HCT116 (cell line): Measurements from ENCODE around the gene NHSL2. TPM values are rescaled to one million over a fixed set of nuclear protein-coding genes. Genes with fewer than 3 reads are reported as not detected.

Experiments
- ATAC-seq: fragments of 200-7000 bp; cut with Tn5 transposase; 2 replicates; pipeline ENCODE4 v1.9.1; 2020; ENCODE audit warnings: mild to moderate bottlenecking, moderate library complexity
- BruUV-seq: library from RNA; stranded (reverse); fragments of 400-500 nt; replicated peaks from 2 replicates; lab custom pipeline; 2021; lab: Mats Ljungman, UMichigan
- CTCF ChIA-PET: fragments of 300-600 bp; sonication (Branson Sonifier 250); formaldehyde crosslinking; loops from one replicate; lab custom pipeline; 2021; ENCODE audit warnings: antibody characterized with exemption; lab: Charles Lee
- POLR2A ChIA-PET: fragments of 300-600, 350-600 bp; sonication (Branson Sonifier 250); formaldehyde crosslinking; loops from one replicate; lab custom pipeline; 2021; ENCODE audit warnings: antibody characterized with exemption; lab: Charles Lee
- RAD21 ChIA-PET, 2 experiments: fragments of 300-600 bp; sonication (Branson Sonifier 250); formaldehyde crosslinking; loops; one replicate each; lab custom pipeline; 2023; ENCODE audit warnings: low total read pairs in 2 of 2; ENCODE audit not compliant: uncharacterized antibody in 2 of 2, unreplicated experiment in 2 of 2, low non-redundant PET in 1 of 2; lab: Charles Lee
- DNase-seq: peaks from one replicate; pipeline ENCODE4 v3.0.0-alpha.2; 2010; ENCODE audit warnings: low read depth, low spot score
- H2AFZ ChIP-seq: fragments of 200-600 bp; shearing (Covaris generic), sonication (generic); 2 replicates; pipeline ENCODE4 v1.6.1; 2017; ENCODE audit warnings: low read depth, mixed run types, mixed read lengths, antibody characterized with exemption, low read length; ENCODE audit not compliant: poor library complexity, severe bottlenecking
- H3K27ac ChIP-seq: 2 replicates; pipeline ENCODE4 v1.5.1; 2012; ENCODE audit warnings: low read depth, low read length
- H3K27me3 ChIP-seq: fragments of 200-600 bp; sonication (generic); 2 replicates; pipeline ENCODE4 v1.6.1; 2016; ENCODE audit warnings: mixed run types, low read length, mixed read lengths; ENCODE audit not compliant: insufficient read depth
- H3K36me3 ChIP-seq, 2 experiments: fragments of 200-500 bp in 1 of 2; fragments of 200-600 bp in 1 of 2; sonication (Bioruptor generic) in 1 of 2; sonication (generic) in 1 of 2; 2 replicates each; pipeline versions ENCODE4 v1.5.1 to v1.6.1; 2014 to 2016; ENCODE audit warnings: low read length in 2 of 2, inconsistent platforms in 1 of 2, mixed read lengths in 1 of 2, mixed run types in 1 of 2; ENCODE audit not compliant: insufficient read depth in 2 of 2, control insufficient read depth in 1 of 2
- H3K4me1 ChIP-seq, 2 experiments: fragments of 200-600 bp in 1 of 2; sonication (generic) in 1 of 2; 2 replicates each; pipeline versions ENCODE4 v1.5.1 to v1.6.1; 2012 to 2017; ENCODE audit warnings: low read length in 2 of 2, inconsistent platforms in 1 of 2, mild to moderate bottlenecking in 1 of 2, mixed read lengths in 1 of 2, mixed run types in 1 of 2, moderate library complexity in 1 of 2; ENCODE audit not compliant: insufficient read depth in 2 of 2, control insufficient read depth in 1 of 2
- H3K4me2 ChIP-seq: fragments of 200-600 bp; sonication (generic); 2 replicates; pipeline ENCODE4 v1.6.1; 2017; ENCODE audit warnings: mixed run types, low read length, mixed read lengths
- H3K4me3 ChIP-seq, 2 experiments: fragments of 200-600 bp in 1 of 2; sonication (generic) in 1 of 2; replicated peaks in 1 of 2; 2 replicates each; pipeline ENCODE4 v1.5.1; 2011 to 2016; ENCODE audit warnings: low read length in 2 of 2, control low read depth in 1 of 2, low read depth in 1 of 2, mild to moderate bottlenecking in 1 of 2, mixed read lengths in 1 of 2, mixed run types in 1 of 2
- H3K79me2 ChIP-seq: fragments of 200-600 bp; sonication (generic); 2 replicates; pipeline ENCODE4 v1.6.1; 2017; ENCODE audit warnings: mild to moderate bottlenecking, mixed run types, low read length, moderate library complexity, mixed read lengths; ENCODE audit not compliant: insufficient read depth
- H3K9ac ChIP-seq: fragments of 200-600 bp; sonication (generic); 2 replicates; pipeline ENCODE4 v1.6.1; 2016; ENCODE audit warnings: low read length, mixed read lengths
- H3K9me2 ChIP-seq: fragments of 200-600 bp; sonication (generic), shearing (Covaris generic); 2 replicates; pipeline ENCODE4 v1.6.1; 2017; ENCODE audit warnings: mixed run types, mild to moderate bottlenecking, moderate library complexity; ENCODE audit not compliant: insufficient read depth
- H3K9me3 ChIP-seq, 2 experiments: fragments of 200-500 bp in 1 of 2; fragments of 200-600 bp in 1 of 2; sonication (Bioruptor generic) in 1 of 2; sonication (generic) in 1 of 2; 2 replicates each; pipeline ENCODE4 v1.6.1; 2014 to 2017; ENCODE audit warnings: low read length in 2 of 2, mixed read lengths in 2 of 2, inconsistent platforms in 1 of 2, low read depth in 1 of 2, mild to moderate bottlenecking in 1 of 2, mixed run types in 1 of 2, moderate library complexity in 1 of 2; ENCODE audit not compliant: control insufficient read depth in 1 of 2, insufficient read depth in 1 of 2
- H4K20me1 ChIP-seq: fragments of 200-600 bp; sonication (generic), shearing (Covaris generic); 2 replicates; pipeline ENCODE4 v1.6.1; 2017; ENCODE audit warnings: mixed run types, mild to moderate bottlenecking, moderate library complexity; ENCODE audit not compliant: insufficient read depth
- ATF3 ChIP-seq: IDR thresholded peaks from 2 replicates; pipeline ENCODE4 v1.6.1; 2012
- CBX3 ChIP-seq: IDR thresholded peaks from 2 replicates; pipeline ENCODE4 v1.6.1; 2012; ENCODE audit warnings: low read depth
- CEBPB ChIP-seq: IDR thresholded peaks from 2 replicates; pipeline ENCODE4 v1.6.1; 2012; ENCODE audit warnings: low read depth
- CTCF ChIP-seq, 3 experiments: fragments of 200-600 bp in 1 of 3; sonication (generic) in 1 of 3; IDR thresholded peaks in 2 of 3; conservative IDR thresholded peaks in 1 of 3; 2 replicates each; pipeline ENCODE4 v1.5.1; 2012 to 2017; ENCODE audit warnings: low read depth in 2 of 3, low read length in 2 of 3, antibody characterized with exemption in 1 of 3, borderline replicate concordance in 1 of 3, control low read depth in 1 of 3, mild to moderate bottlenecking in 1 of 3, mixed read lengths in 1 of 3, mixed run types in 1 of 3, moderate library complexity in 1 of 3; ENCODE audit not compliant: insufficient read depth in 1 of 3
- EGR1 ChIP-seq: IDR thresholded peaks from 2 replicates; pipeline ENCODE4 v1.6.1; 2012; ENCODE audit warnings: low read depth
- ELF1 ChIP-seq: IDR thresholded peaks from 2 replicates; pipeline ENCODE4 v1.6.1; 2012; ENCODE audit warnings: low read depth, borderline replicate concordance
- EZH2 ChIP-seq: fragments of 200-600 bp; sonication (generic); IDR thresholded peaks from 2 replicates; pipeline ENCODE4 v1.6.1; 2017; ENCODE audit warnings: antibody characterized with exemption, mixed run types
- EZH2phosphoT487 ChIP-seq: fragments of 200-600 bp; IDR thresholded peaks from 2 replicates; pipeline ENCODE4 v1.6.1; 2018; ENCODE audit warnings: antibody characterized with exemption, borderline replicate concordance
- JUND ChIP-seq: IDR thresholded peaks from 2 replicates; pipeline ENCODE4 v1.6.1; 2012
- POLR2A ChIP-seq: IDR thresholded peaks from 2 replicates; pipeline ENCODE4 v1.7.0; 2011; ENCODE audit warnings: borderline replicate concordance; ENCODE audit not compliant: insufficient read depth, insufficient read length; ENCODE audit errors: extremely low read depth
- RAD21 ChIP-seq: IDR thresholded peaks from 2 replicates; pipeline ENCODE4 v1.6.1; 2012; ENCODE audit warnings: low read depth, mild to moderate bottlenecking
- SIN3A ChIP-seq: IDR thresholded peaks from 2 replicates; pipeline ENCODE4 v1.6.1; 2012; ENCODE audit warnings: low read depth
- SP1 ChIP-seq: IDR thresholded peaks from 2 replicates; pipeline ENCODE4 v1.6.1; 2012; ENCODE audit warnings: low read depth
- SRF ChIP-seq: IDR thresholded peaks from 2 replicates; pipeline ENCODE4 v1.6.1; 2012; ENCODE audit warnings: low read depth
- ZBTB33 ChIP-seq: IDR thresholded peaks from 2 replicates; pipeline ENCODE4 v1.6.1; 2011; ENCODE audit warnings: mild to moderate bottlenecking, low read length, moderate library complexity; ENCODE audit not compliant: insufficient replicate concordance; ENCODE audit errors: extremely low read depth
- ZFX ChIP-seq: fragments of 450-650 bp; IDR thresholded peaks from 2 replicates; pipeline ENCODE4 v1.6.1; 2017
- ZNF274 ChIP-seq: fragments of 200-500 bp; sonication (Bioruptor generic); IDR thresholded peaks from 2 replicates; pipeline ENCODE4 v1.6.1; 2014; ENCODE audit warnings: mild to moderate bottlenecking, low read depth, low read length, inconsistent platforms
- intact Hi-C: fragments of 100-400 bp; cut with micrococcal nuclease; formaldehyde crosslinking; loops from 2 replicates; pipeline ENCODE4 v1.10.0; 2022
- total RNA-seq: library from RNA; stranded (reverse); gene quantifications from one replicate; pipeline ENCODE4 v1.2.1, GENCODE V29; 2021; ENCODE audit not compliant: unreplicated experiment
- TF ChIP-seq, protein P1 (sequence below): IDR thresholded peaks from 2 replicates; pipeline ENCODE4 v1.6.1; 2012; ENCODE audit warnings: low read depth

The NHSL2 gene
- total RNA-seq, 1 experiment from 2014 or later, result 0.22 TPM

- DNase-seq (no peak), ATAC-seq (0 out of 2 replicates have a peak, but pooled peaks have one; percentile 5)
- H3K9me2 ChIP-seq, result no peaks in the 10 kb centered on the region
- intact Hi-C loops, result loop anchor here (2.0 to 10.0 kb wide), 3 partner anchors 107 to 251 kb away; no protein-coding TSS in a partner anchor
- H2AFZ ChIP-seq, result no peak overlapping the region
- CTCF ChIA-PET, result interaction anchor here (0.9 to 1.2 kb wide), 4 partner anchors 11 to 108 kb away, joined by 3 to 5 read pairs (median 4); no protein-coding TSS in a partner anchor
- no peaks in the 10 kb centered on the region for H3K36me3 ChIP-seq
- H3K27ac ChIP-seq, result no peak overlapping the region
- no peaks in the 10 kb centered on the region for H3K27me3 ChIP-seq
- RAD21 ChIA-PET, result interaction anchor here in 1 of 2 experiments (0.7 kb wide), 1 partner anchor 104 kb away, joined by 3 read pairs; no protein-coding TSS in a partner anchor
- BruUV-seq, result no TSS peak
- no peak overlapping the region for H3K4me2 ChIP-seq
- H3K79me2 ChIP-seq, result no peaks in the 10 kb centered on the region
- POLR2A ChIA-PET, result no interaction called here
- H3K4me1 ChIP-seq, result 0 out of 4 replicates have a peak, but pooled peaks cover 0 to 6% of the 10 kb centered on the region in 2 experiments
- TF ChIP-seq ZBTB33 (no peak), SP1 (no peak), ZFX (no peak), CEBPB (no peak), ATF3 (no peak), SIN3A (no peak), CBX3 (no peak), ELF1 (no peak), CTCF (IDR thresholded peaks at IDR 0.05 in 2 of 3, conservative IDR thresholded peaks at IDR 0.05 in 1 of 3; ENCODE audit: borderline replicate concordance in 1 of 3, insufficient read depth in 1 of 3, low read depth in 2 of 3, low read length in 2 of 3) (no peak), EZH2 (no peak), EZH2phosphoT487 (no peak), ZNF274 (no peak), JUND (no peak), EGR1 (no peak), POLR2A (no peak), SRF (no peak), RAD21 (no peak)
- TF ChIP-seq, protein P1, sequence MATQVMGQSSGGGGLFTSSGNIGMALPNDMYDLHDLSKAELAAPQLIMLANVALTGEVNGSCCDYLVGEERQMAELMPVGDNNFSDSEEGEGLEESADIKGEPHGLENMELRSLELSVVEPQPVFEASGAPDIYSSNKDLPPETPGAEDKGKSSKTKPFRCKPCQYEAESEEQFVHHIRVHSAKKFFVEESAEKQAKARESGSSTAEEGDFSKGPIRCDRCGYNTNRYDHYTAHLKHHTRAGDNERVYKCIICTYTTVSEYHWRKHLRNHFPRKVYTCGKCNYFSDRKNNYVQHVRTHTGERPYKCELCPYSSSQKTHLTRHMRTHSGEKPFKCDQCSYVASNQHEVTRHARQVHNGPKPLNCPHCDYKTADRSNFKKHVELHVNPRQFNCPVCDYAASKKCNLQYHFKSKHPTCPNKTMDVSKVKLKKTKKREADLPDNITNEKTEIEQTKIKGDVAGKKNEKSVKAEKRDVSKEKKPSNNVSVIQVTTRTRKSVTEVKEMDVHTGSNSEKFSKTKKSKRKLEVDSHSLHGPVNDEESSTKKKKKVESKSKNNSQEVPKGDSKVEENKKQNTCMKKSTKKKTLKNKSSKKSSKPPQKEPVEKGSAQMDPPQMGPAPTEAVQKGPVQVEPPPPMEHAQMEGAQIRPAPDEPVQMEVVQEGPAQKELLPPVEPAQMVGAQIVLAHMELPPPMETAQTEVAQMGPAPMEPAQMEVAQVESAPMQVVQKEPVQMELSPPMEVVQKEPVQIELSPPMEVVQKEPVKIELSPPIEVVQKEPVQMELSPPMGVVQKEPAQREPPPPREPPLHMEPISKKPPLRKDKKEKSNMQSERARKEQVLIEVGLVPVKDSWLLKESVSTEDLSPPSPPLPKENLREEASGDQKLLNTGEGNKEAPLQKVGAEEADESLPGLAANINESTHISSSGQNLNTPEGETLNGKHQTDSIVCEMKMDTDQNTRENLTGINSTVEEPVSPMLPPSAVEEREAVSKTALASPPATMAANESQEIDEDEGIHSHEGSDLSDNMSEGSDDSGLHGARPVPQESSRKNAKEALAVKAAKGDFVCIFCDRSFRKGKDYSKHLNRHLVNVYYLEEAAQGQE, result no peak
- no peak overlapping the region for H3K4me3 ChIP-seq
- H4K20me1 ChIP-seq, result no peaks in the 10 kb centered on the region
- no peaks in the 10 kb centered on the region for H3K9me3 ChIP-seq
- no peak overlapping the region for H3K9ac ChIP-seq
Measured at GRCh38 chrX:72126048-72126415, 215.4 kb downstream of the NHSL2 start.
